PFSK-1 (cell line): ENCODE data around the gene ARHGAP12.

ENCODE experiments used
- POLR2AphosphoS5 ChIP-seq: IDR thresholded peaks from 2 replicates; pipeline ENCODE4 v1.6.1; 2012; ENCODE audit warnings: low read depth, mild to moderate bottlenecking, control low read depth, low read length, moderate library complexity
- REST ChIP-seq, 2 experiments: IDR thresholded peaks; 2 replicates each; pipeline versions ENCODE4 v1.6.1 to v1.8.0; 2011 to 2012; ENCODE audit warnings: low read depth in 2 of 2, low read length in 2 of 2, control low read depth in 1 of 2, inconsistent platforms in 1 of 2, mild to moderate bottlenecking in 1 of 2, moderate library complexity in 1 of 2; ENCODE audit not compliant: insufficient read depth in 1 of 2
- TAF1 ChIP-seq: IDR thresholded peaks from 2 replicates; pipeline ENCODE4 v1.6.1; 2012; ENCODE audit warnings: low read length, control low read depth, borderline replicate concordance; ENCODE audit not compliant: insufficient read depth

DNA sequence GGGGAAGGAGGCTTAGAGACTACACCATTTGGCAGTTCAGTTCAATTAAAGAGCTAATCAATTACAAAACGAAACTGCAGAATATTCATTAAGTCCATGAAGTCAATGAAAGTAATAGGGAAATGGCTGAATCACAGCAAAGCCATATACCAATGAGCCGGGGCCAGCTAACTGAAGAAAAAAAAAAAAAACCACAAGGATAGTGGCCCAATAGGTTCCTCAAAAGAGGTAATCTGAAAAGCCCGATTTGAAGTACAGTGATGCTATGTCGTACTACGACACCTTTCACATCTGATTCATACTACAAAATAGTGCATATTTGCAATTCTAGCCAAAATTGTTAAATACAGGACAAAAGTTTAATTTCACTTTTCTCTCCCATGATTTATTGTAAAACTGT lies 2.5 kb downstream of the ARHGAP12 start:
- no peak for TF ChIP-seq POLR2AphosphoS5
- no peak for TF ChIP-seq TAF1
- TF ChIP-seq REST (IDR thresholded peaks at IDR 0.05; ENCODE audit: insufficient read depth in 1 of 2, low read depth in 2 of 2, low read length in 2 of 2), result no peak
